ENCODE data around the gene OOSP1.

DNA sequence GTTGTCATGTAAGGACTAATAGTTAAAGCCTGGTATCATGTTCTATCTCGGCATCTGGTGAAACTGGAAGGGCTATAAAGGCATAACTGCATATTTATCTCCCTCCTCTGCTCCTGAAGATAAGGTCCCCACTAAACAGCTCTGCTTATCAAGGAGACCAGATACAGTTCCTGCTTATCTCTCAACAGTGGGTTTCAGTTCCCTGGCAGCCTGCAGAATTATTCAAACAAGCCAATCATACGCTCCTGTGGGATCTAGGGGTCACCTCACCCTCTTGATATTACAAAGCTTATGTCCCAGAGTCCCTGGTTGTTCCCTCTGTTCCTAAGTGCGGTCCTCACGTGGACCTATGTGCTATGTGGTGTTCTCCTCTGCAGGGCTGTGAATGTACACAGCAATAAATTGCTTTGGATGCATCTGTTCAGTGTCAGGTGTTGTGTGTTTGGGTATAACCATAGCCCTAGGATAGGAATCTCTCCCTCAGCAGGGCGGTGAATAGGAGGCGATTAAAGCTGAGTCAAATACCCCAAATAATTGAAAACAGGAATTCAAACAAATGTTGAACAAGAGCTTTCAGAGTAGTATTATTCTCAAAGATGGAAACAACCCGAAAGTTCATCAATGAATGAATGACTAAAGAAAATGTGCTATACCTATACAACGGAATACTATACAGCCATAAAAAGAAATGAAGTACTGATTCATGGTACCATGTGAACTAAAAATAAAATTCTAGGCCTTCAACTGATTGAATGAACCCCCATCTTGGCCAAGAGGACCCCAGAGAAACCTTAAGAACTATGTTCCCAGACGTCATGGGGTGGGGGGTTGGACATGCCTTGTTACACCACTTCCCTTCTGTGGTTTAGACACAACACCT lies 22.5 kb downstream of the OOSP1 start:
- no peak for TF ChIP-seq POLR2AphosphoS5 (IDR thresholded peaks at IDR 0.05; ENCODE audit: low read depth, low read length)
- no peak for TF ChIP-seq CTCF (IDR thresholded peaks at IDR 0.05)
- TF ChIP-seq, protein P1, sequence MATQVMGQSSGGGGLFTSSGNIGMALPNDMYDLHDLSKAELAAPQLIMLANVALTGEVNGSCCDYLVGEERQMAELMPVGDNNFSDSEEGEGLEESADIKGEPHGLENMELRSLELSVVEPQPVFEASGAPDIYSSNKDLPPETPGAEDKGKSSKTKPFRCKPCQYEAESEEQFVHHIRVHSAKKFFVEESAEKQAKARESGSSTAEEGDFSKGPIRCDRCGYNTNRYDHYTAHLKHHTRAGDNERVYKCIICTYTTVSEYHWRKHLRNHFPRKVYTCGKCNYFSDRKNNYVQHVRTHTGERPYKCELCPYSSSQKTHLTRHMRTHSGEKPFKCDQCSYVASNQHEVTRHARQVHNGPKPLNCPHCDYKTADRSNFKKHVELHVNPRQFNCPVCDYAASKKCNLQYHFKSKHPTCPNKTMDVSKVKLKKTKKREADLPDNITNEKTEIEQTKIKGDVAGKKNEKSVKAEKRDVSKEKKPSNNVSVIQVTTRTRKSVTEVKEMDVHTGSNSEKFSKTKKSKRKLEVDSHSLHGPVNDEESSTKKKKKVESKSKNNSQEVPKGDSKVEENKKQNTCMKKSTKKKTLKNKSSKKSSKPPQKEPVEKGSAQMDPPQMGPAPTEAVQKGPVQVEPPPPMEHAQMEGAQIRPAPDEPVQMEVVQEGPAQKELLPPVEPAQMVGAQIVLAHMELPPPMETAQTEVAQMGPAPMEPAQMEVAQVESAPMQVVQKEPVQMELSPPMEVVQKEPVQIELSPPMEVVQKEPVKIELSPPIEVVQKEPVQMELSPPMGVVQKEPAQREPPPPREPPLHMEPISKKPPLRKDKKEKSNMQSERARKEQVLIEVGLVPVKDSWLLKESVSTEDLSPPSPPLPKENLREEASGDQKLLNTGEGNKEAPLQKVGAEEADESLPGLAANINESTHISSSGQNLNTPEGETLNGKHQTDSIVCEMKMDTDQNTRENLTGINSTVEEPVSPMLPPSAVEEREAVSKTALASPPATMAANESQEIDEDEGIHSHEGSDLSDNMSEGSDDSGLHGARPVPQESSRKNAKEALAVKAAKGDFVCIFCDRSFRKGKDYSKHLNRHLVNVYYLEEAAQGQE (IDR thresholded peaks at IDR 0.05; ENCODE audit: insufficient read depth in 1 of 2, low read depth in 2 of 2, low read length in 1 of 2): no peak
